Measurements from ENCODE around the gene CCL16. TPM values are rescaled to one million over a fixed set of nuclear protein-coding genes. Genes with fewer than 3 reads are reported as not detected.

Gene CCL16
- total and polyA plus RNA-seq, 7 donors = 0.10 to 1.1 TPM; not detected in 5

- DNase-seq = no peak
- H3K27me3 ChIP-seq = no peaks in the 10 kb centered on the region
- peaks cover 0 to 5% (median 2%) of the 10 kb centered on the region in 4 donors for H3K4me1 ChIP-seq
- no peak for TF ChIP-seq POLR2AphosphoS5 (IDR thresholded peaks at IDR 0.05)
- no peak for TF ChIP-seq CTCF (IDR thresholded peaks at IDR 0.05)
- no peak for TF ChIP-seq EP300 (IDR thresholded peaks at IDR 0.05)
- TF ChIP-seq POLR2A (IDR thresholded peaks at IDR 0.05) = no peak
- H3K4me3 ChIP-seq = no peak overlapping the region
- intact Hi-C loops (cut with DNase I) = no loop called here
- H3K27ac ChIP-seq = no peak overlapping the region
- no peaks in the 10 kb centered on the region for H3K9me3 ChIP-seq
- no peaks in the 10 kb centered on the region for H3K36me3 ChIP-seq
- 43 to 66% methylated on average over 10 of the region's 10 CpGs for WGBS, 2 donors
These were observed 7.7 kb downstream of the CCL16 start for GRCh38 chr17:35973333-35974260.

GRCh38 chr17:35972945-35973332, 8.4 kb downstream of the CCL16 start:
- Histone ChIP-seq H3K4me3 (no peak overlapping the region), H3K4me1 (peaks cover 0 to 5% (median 2%) of the 10 kb centered on the region in 4 donors), H3K27ac (no peak overlapping the region), H3K27me3 (no peaks in the 10 kb centered on the region), H3K36me3 (no peaks in the 10 kb centered on the region), H3K9me3 (no peaks in the 10 kb centered on the region)
- intact Hi-C loops (cut with DNase I) = no loop called here
- no peak for DNase-seq
- WGBS, 2 donors = 54 to 74% methylated on average over 4 of the region's 4 CpGs
- no peak for TF ChIP-seq CTCF (IDR thresholded peaks at IDR 0.05)
- no peak for TF ChIP-seq EP300 (IDR thresholded peaks at IDR 0.05)
- TF ChIP-seq POLR2A (IDR thresholded peaks at IDR 0.05) = no peak
- no peak for TF ChIP-seq POLR2AphosphoS5 (IDR thresholded peaks at IDR 0.05)

GRCh38 chr17:35972535-35972934, 8.8 kb downstream of the CCL16 start:
- Histone ChIP-seq H3K9me3 (no peaks in the 10 kb centered on the region), H3K27me3 (no peaks in the 10 kb centered on the region), H3K36me3 (no peaks in the 10 kb centered on the region), H3K4me3 (no peak overlapping the region), H3K27ac (no peak overlapping the region), H3K4me1 (peaks cover 0 to 5% (median 2%) of the 10 kb centered on the region in 4 donors)
- intact Hi-C loops (cut with DNase I) = no loop called here
- 84 to 86% methylated on average over 6 of the region's 6 CpGs for WGBS, 2 donors
- DNase-seq = no peak
- TF ChIP-seq POLR2A (IDR thresholded peaks at IDR 0.05) = no peak
- no peak for TF ChIP-seq POLR2AphosphoS5 (IDR thresholded peaks at IDR 0.05)
- TF ChIP-seq EP300 (IDR thresholded peaks at IDR 0.05) = no peak
- TF ChIP-seq CTCF (IDR thresholded peaks at IDR 0.05) = no peak

GRCh38 chr17:35972066-35972465, 9.2 kb downstream of the CCL16 start:
- Histone ChIP-seq H3K36me3 (no peaks in the 10 kb centered on the region), H3K27me3 (no peaks in the 10 kb centered on the region), H3K27ac (no peak overlapping the region), H3K4me3 (no peak overlapping the region), H3K9me3 (no peaks in the 10 kb centered on the region), H3K4me1 (peaks cover 0 to 5% (median 2%) of the 10 kb centered on the region in 4 donors)
- 94% methylated on average over 1 of the region's 1 CpG for WGBS, 2 donors
- DNase-seq = no peak
- intact Hi-C loops (cut with DNase I) = no loop called here
- TF ChIP-seq POLR2A (IDR thresholded peaks at IDR 0.05) (no peak), POLR2AphosphoS5 (IDR thresholded peaks at IDR 0.05) (no peak), EP300 (IDR thresholded peaks at IDR 0.05) (no peak), CTCF (IDR thresholded peaks at IDR 0.05) (no peak)

All from sigmoid colon (tissue), 7 donors.